Epithelial cell of proximal tubule (primary cell): Measurements from ENCODE around the gene SIRT6. TPM values are rescaled to one million over a fixed set of nuclear protein-coding genes. Genes with fewer than 3 reads are reported as not detected.
A peak's percentile ranks its signal among the peaks of the same experiment; 100 is the strongest.

Experiments
- DNase-seq: peaks from one replicate; pipeline ENCODE4 v3.0.0-alpha.2; 2011; ENCODE audit warnings: low read depth
- H3K4me3 ChIP-seq: 2 replicates; pipeline ENCODE4 v1.5.1; 2011; ENCODE audit warnings: low read depth, mild to moderate bottlenecking, low read length
- total RNA-seq: library from RNA; depleted of rRNA; stranded (reverse); fragments of >200 nt; gene quantifications from 2 replicates; pipeline ENCODE4 v1.2.3, GENCODE V29; 2015
- TF ChIP-seq, protein P1 (sequence below): conservative IDR thresholded peaks from 2 replicates; pipeline ENCODE4 v1.5.1; 2012; ENCODE audit warnings: low read depth, mild to moderate bottlenecking, low read length

SIRT6 gene
- total RNA-seq, 1 donor from 2014 or later = 43.5 TPM

- H3K4me3 ChIP-seq = no peak overlapping the region
- TF ChIP-seq, protein P1, sequence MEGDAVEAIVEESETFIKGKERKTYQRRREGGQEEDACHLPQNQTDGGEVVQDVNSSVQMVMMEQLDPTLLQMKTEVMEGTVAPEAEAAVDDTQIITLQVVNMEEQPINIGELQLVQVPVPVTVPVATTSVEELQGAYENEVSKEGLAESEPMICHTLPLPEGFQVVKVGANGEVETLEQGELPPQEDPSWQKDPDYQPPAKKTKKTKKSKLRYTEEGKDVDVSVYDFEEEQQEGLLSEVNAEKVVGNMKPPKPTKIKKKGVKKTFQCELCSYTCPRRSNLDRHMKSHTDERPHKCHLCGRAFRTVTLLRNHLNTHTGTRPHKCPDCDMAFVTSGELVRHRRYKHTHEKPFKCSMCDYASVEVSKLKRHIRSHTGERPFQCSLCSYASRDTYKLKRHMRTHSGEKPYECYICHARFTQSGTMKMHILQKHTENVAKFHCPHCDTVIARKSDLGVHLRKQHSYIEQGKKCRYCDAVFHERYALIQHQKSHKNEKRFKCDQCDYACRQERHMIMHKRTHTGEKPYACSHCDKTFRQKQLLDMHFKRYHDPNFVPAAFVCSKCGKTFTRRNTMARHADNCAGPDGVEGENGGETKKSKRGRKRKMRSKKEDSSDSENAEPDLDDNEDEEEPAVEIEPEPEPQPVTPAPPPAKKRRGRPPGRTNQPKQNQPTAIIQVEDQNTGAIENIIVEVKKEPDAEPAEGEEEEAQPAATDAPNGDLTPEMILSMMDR = no peak
- DNase-seq = no peak
These were observed 27.9 kb upstream of the SIRT6 start for GRCh38 chr19:4210166-4210731.

GRCh38 chr19:4208385-4209094 lies 26.2 kb upstream of the SIRT6 start:
- TF ChIP-seq, protein P1 = peak; percentile 65
- no peak overlapping the region for H3K4me3 ChIP-seq
- DNase-seq = no peak

- no peak overlapping the region for H3K4me3 ChIP-seq
- TF ChIP-seq, protein P1 = peak; percentile 28
- no peak for DNase-seq
These were observed 24.6 kb upstream of the SIRT6 start for GRCh38 chr19:4206818-4207484.

- no peak for DNase-seq
- no peak overlapping the region for H3K4me3 ChIP-seq
- TF ChIP-seq, protein P1 = no peak
These were observed 19.4 kb upstream of the SIRT6 start for GRCh38 chr19:4201798-4202197.

GRCh38 chr19:4200940-4201542 lies 18.7 kb upstream of the SIRT6 start:
- no peak for DNase-seq
- no peak overlapping the region for H3K4me3 ChIP-seq
- TF ChIP-seq, protein P1 = no peak

- no peak for DNase-seq
- TF ChIP-seq, protein P1 = no peak
- H3K4me3 ChIP-seq = no peak overlapping the region
These were observed 17.4 kb upstream of the SIRT6 start for GRCh38 chr19:4199699-4200293.
